Measurements from ENCODE around the gene SCN5A. TPM values are rescaled to one million over a fixed set of nuclear protein-coding genes. Genes with fewer than 3 reads are reported as not detected.

Gene SCN5A
- total and polyA plus RNA-seq, 2 donors (not counting 1 experiment from before 2014, with no cell fraction given) = 0.20 to 0.37 TPM

DNA sequence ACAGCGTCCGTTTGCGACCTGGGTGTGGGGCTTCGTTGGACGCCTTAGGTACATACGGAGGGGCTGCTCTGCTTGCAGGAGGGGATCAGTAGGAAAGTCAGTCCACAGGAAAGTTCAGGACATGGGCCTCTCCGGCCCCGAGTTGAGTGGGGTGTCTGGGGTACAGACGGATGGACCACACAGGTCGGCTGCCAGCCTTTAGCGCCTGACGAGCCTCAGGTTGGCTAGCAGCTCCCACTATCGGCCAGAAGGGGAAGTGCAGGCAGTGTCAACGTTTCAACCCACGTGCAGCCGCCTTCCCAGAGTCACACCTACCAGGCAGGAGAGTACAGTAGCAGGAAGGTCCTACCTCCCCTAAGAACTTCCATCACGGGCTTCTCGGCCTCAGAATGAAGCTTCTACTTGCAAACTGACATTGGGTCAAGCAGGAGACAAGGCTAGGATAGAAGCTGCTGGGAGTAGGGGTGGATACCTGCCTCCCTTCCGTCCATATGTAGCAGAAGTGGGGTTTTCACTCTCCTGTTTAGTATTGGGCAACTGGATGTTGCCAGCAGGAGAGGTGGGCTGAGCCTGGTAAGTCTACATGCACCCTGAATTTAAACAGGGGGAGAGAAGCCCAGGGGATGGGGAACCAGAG is 1.8 kb upstream of the SCN5A start:
- POLR2A ChIA-PET = no interaction called here
- Histone ChIP-seq H3K9ac (ENCODE audit: low read length) (no peak overlapping the region), H3K36me3 (replicated peaks in 1 of 2; ENCODE audit: control extremely low read depth in 1 of 2, control insufficient read depth in 1 of 2, extremely low read depth in 1 of 2, insufficient read depth in 2 of 2, low read length in 1 of 2) (no peaks in the 10 kb centered on the region), H3K27me3 (replicated peaks in 1 of 4; ENCODE audit: control extremely low read depth in 1 of 4, control insufficient read depth in 3 of 4, insufficient read depth in 4 of 4, low read length in 3 of 4) (peaks cover 0 to 58% (median 24%) of the 10 kb centered on the region in 4 experiments), H3K27ac (ENCODE audit: low read length in 2 of 2) (no peak overlapping the region), H2AFZ (ENCODE audit: insufficient read depth, low read depth, low read length, poor library complexity, severe bottlenecking) (no peak overlapping the region), H3K79me2 (ENCODE audit: control insufficient read depth, insufficient read depth, low read length) (no peaks in the 10 kb centered on the region), H3K4me2 (replicated peaks; ENCODE audit: low read depth, low read length, poor library complexity, severe bottlenecking) (peak overlapping the region; percentile 7), H3K4me3 (ENCODE audit: control extremely low read depth in 1 of 5, extremely low read depth in 1 of 5, insufficient read depth in 1 of 5, low read depth in 2 of 5, low read length in 4 of 5) (no peak overlapping the region), H3K4me1 (ENCODE audit: control insufficient read depth in 2 of 2, insufficient read depth in 2 of 2, low read length in 2 of 2) (peaks cover 13% of the 10 kb centered on the region in 2 donors), H4K20me1 (ENCODE audit: control insufficient read depth, insufficient read depth, low read length, poor library complexity, severe bottlenecking) (no peaks in the 10 kb centered on the region), H3K9me3 (ENCODE audit: control extremely low read depth in 1 of 3, control insufficient read depth in 2 of 3, insufficient read depth in 1 of 3, low read length in 2 of 3) (peaks cover 0 to 21% (median 0%) of the 10 kb centered on the region in 3 donors)
- Mint-ChIP-seq H3K27ac (no peak overlapping the region), H3K9me3 (ENCODE audit: insufficient read depth) (peaks cover 3% of the 10 kb centered on the region), H3K4me1 (peaks cover 8% of the 10 kb centered on the region), H3K27me3 (peaks cover 25% of the 10 kb centered on the region), H3K4me3 (peak overlapping the region; percentile 23)
- DNase-seq (peak; percentile 67), ATAC-seq (ENCODE audit: low read depth) (peak; percentile 55)
- CTCF ChIA-PET = interaction anchor here (0.9 to 2.9 kb wide), 8 partner anchors 8 to 130 kb away, joined by 3 to 20 read pairs (median 3); no protein-coding TSS in a partner anchor
- TF ChIP-seq EZH2 (IDR thresholded peaks at IDR 0.05; ENCODE audit: borderline replicate concordance, insufficient read depth, low read depth, low read length, poor library complexity, severe bottlenecking) = no peak
- TF ChIP-seq, protein P1, sequence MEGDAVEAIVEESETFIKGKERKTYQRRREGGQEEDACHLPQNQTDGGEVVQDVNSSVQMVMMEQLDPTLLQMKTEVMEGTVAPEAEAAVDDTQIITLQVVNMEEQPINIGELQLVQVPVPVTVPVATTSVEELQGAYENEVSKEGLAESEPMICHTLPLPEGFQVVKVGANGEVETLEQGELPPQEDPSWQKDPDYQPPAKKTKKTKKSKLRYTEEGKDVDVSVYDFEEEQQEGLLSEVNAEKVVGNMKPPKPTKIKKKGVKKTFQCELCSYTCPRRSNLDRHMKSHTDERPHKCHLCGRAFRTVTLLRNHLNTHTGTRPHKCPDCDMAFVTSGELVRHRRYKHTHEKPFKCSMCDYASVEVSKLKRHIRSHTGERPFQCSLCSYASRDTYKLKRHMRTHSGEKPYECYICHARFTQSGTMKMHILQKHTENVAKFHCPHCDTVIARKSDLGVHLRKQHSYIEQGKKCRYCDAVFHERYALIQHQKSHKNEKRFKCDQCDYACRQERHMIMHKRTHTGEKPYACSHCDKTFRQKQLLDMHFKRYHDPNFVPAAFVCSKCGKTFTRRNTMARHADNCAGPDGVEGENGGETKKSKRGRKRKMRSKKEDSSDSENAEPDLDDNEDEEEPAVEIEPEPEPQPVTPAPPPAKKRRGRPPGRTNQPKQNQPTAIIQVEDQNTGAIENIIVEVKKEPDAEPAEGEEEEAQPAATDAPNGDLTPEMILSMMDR (IDR thresholded peaks at IDR 0.05) = peak; percentile 85
- intact Hi-C loops (cut with micrococcal nuclease) = loop anchor here (2.0 kb wide), 1 partner anchor 130 kb away; no protein-coding TSS in a partner anchor
- 14% methylated on average over 17 of the region's 19 CpGs for WGBS (ENCODE audit: insufficient coverage)
